K562 (cell line): ENCODE results near the gene ADAM30. TPM values are rescaled to one million over a fixed set of nuclear protein-coding genes. Genes with fewer than 3 reads are reported as not detected.

Source experiments
- ATAC-seq: fragments of 200-7000 bp; cut with Tn5 transposase; 3 replicates; pipeline ENCODE4 v1.9.1; 2020; ENCODE audit warnings: moderate library complexity
- BruUV-seq: library from RNA; stranded (reverse); fragments of 400-500 nt; replicated peaks from 2 replicates; lab custom pipeline; 2021; lab: Mats Ljungman, UMichigan
- CTCF ChIA-PET: fragments of 300-600 bp; formaldehyde crosslinking; extraction: SDS; loops from one replicate; lab custom pipeline; 2021; ENCODE audit warnings: low intra/inter-chr PET ratio; lab: Yijun Ruan, JAX
- POLR2A ChIA-PET: fragments of 300-600, 350-650 bp; sonication (Branson Sonifier 250); formaldehyde crosslinking; extraction: SDS; loops from one replicate; lab custom pipeline; 2021; ENCODE audit warnings: antibody characterized with exemption, inconsistent platforms; lab: Yijun Ruan, JAX
- DNase-seq, 4 experiments: peaks; one replicate each; pipeline versions ENCODE4 v3.0.0 to v3.0.0-alpha.2; 2011 to 2018; ENCODE audit warnings: low spot score in 3 of 4, mixed read lengths in 3 of 4; ENCODE audit errors: extremely low read depth in 1 of 4
- FAIRE-seq: peaks from 2 replicates; lab custom pipeline; 2011; peaks lifted over from hg19 to GRCh38; lab: Jason Lieb, UNC
- H2AFZ ChIP-seq: 2 replicates; pipeline ENCODE4 v1.6.0; 2011; ENCODE audit warnings: low read depth, low read length, control low read depth, inconsistent platforms
- H3K27ac ChIP-seq: fragments of 200-600 bp; 3 replicates; pipeline ENCODE4 v1.8.0; 2011; ENCODE audit warnings: low read depth, mild to moderate bottlenecking, control low read depth, inconsistent platforms, low read length, moderate library complexity, mixed read lengths; ENCODE audit errors: extremely low read depth
- H3K27me3 ChIP-seq, 2 experiments: fragments of 300-600 bp in 1 of 2; 2 replicates in 1 of 2; 3 replicates in 1 of 2; pipeline versions ENCODE4 v1.6.0 to v1.8.0; 2011; ENCODE audit warnings: inconsistent platforms in 2 of 2, low read length in 2 of 2, mild to moderate bottlenecking in 1 of 2, mixed read lengths in 1 of 2, moderate library complexity in 1 of 2; ENCODE audit not compliant: control insufficient read depth in 2 of 2, insufficient read depth in 2 of 2
- H3K36me3 ChIP-seq: fragments of 300-600 bp; 3 replicates; pipeline ENCODE4 v1.8.0; 2011; ENCODE audit warnings: mild to moderate bottlenecking, low read length, inconsistent platforms; ENCODE audit not compliant: control insufficient read depth, insufficient read depth
- H3K4me1 ChIP-seq, 2 experiments: fragments of 200-600 bp in 1 of 2; replicated peaks in 1 of 2; 2 replicates in 1 of 2; 3 replicates in 1 of 2; pipeline versions ENCODE4 v1.5.1 to v1.8.0; 2011; ENCODE audit warnings: inconsistent platforms in 2 of 2, low read length in 2 of 2, mild to moderate bottlenecking in 1 of 2, mixed read lengths in 1 of 2, moderate library complexity in 1 of 2; ENCODE audit not compliant: control insufficient read depth in 2 of 2, insufficient read depth in 2 of 2
- H3K4me2 ChIP-seq: 2 replicates; pipeline ENCODE4 v1.6.1; 2011; ENCODE audit warnings: low read length, control low read depth, inconsistent platforms, mixed read lengths; ENCODE audit not compliant: insufficient read depth
- H3K4me3 ChIP-seq: fragments of 200-600 bp; sonication (generic), shearing (Covaris generic); 2 replicates; pipeline ENCODE4 v1.5.1; 2016; ENCODE audit warnings: control low read depth, inconsistent platforms
- H3K79me2 ChIP-seq: fragments of 200-600 bp; 3 replicates; pipeline ENCODE4 v1.8.0; 2011; ENCODE audit warnings: low read length, inconsistent platforms; ENCODE audit not compliant: control insufficient read depth, insufficient read depth
- H3K9ac ChIP-seq, 2 experiments: 2 replicates each; pipeline versions ENCODE4 v1.6.0 to v1.6.1; 2011; ENCODE audit warnings: low read depth in 2 of 2, low read length in 2 of 2, control low read depth in 1 of 2, inconsistent platforms in 1 of 2, mild to moderate bottlenecking in 1 of 2, mixed read lengths in 1 of 2; ENCODE audit not compliant: insufficient read depth in 1 of 2
- H3K9me1 ChIP-seq: one replicate; pipeline ENCODE4 v1.6.0; 2011; ENCODE audit warnings: inconsistent platforms, mild to moderate bottlenecking, low read length, moderate library complexity; ENCODE audit not compliant: control insufficient read depth, insufficient read depth
- H3K9me3 ChIP-seq: replicated peaks from 2 replicates; pipeline ENCODE4 v1.5.1; 2011; ENCODE audit warnings: low read depth, low read length, inconsistent platforms; ENCODE audit not compliant: control insufficient read depth, insufficient read depth
- H4K20me1 ChIP-seq: replicated peaks from 2 replicates; pipeline ENCODE4 v1.6.1; 2011; ENCODE audit warnings: low read length, inconsistent platforms, mixed read lengths; ENCODE audit not compliant: control insufficient read depth, insufficient read depth
- CSDE1 ChIP-seq, 2 experiments: fragments of 450-650 bp; IDR thresholded peaks; 2 replicates each; pipeline ENCODE4 v1.6.1; 2016; ENCODE audit warnings: mild to moderate bottlenecking in 1 of 2
- IFI16 ChIP-seq: fragments of 250-450 bp; sonication (Bioruptor Pico); IDR thresholded peaks from 2 replicates; pipeline ENCODE4 v2.1.2; 2022; ENCODE audit warnings: mild to moderate bottlenecking, inconsistent platforms
- IRF2 ChIP-seq: sonication (generic); formaldehyde crosslinking; IDR thresholded peaks from 2 replicates; pipeline ENCODE4 v1.8.1; 2022; ENCODE audit warnings: mild to moderate bottlenecking, missing genetic modification reagents
- KAT7 ChIP-seq: sonication (generic); formaldehyde crosslinking; IDR thresholded peaks from 2 replicates; pipeline ENCODE4 v1.8.0; 2022; ENCODE audit warnings: missing genetic modification reagents, mild to moderate bottlenecking, borderline replicate concordance
- MED1 ChIP-seq: sonication (generic); formaldehyde crosslinking; IDR thresholded peaks from 2 replicates; pipeline ENCODE4 v1.8.1; 2023; ENCODE audit warnings: missing genetic modification reagents, borderline replicate concordance
- NR2F6 ChIP-seq: fragments of 450-650 bp; formaldehyde crosslinking; IDR thresholded peaks from 2 replicates; pipeline ENCODE4 v1.4.0; 2020; ENCODE audit warnings: mild to moderate bottlenecking
- RB1 ChIP-seq: fragments of 450-650 bp; IDR thresholded peaks from 2 replicates; pipeline ENCODE4 v1.6.1; 2017; ENCODE audit warnings: low read depth, mild to moderate bottlenecking
- TAF7 ChIP-seq: fragments of 450-650 bp; IDR thresholded peaks from 2 replicates; pipeline ENCODE4 v1.6.1; 2016; ENCODE audit warnings: missing genetic modification characterization, missing compliant biosample characterization
- ZNF586 ChIP-seq: fragments of 450-650 bp; formaldehyde crosslinking; conservative IDR thresholded peaks from 2 replicates; pipeline ENCODE4 v1.4.0; 2020; ENCODE audit warnings: mild to moderate bottlenecking, moderate library complexity
- ZNF79 ChIP-seq: fragments of 250-450 bp; sonication (Bioruptor Pico); IDR thresholded peaks from 2 replicates; pipeline ENCODE4 v1.4.0; 2020; ENCODE audit warnings: low read depth, mild to moderate bottlenecking, moderate library complexity
- WGBS: fragments of 100-300 bp; shearing (Covaris generic); methylation state at CpG from one replicate; pipeline ENCODE4 v1.1.6; 2016; ENCODE audit warnings: low coverage, mixed read lengths; ENCODE audit not compliant: insufficient coverage; ENCODE audit errors: missing lambda C conversion rate; 5-methylcytosine and 5-hydroxymethylcytosine counted together
- in situ Hi-C: fragments of 300-500 bp; cut with MboI; formaldehyde crosslinking; loops from 4 replicates; pipeline ENCODE4 v1.15.0; 2018; ENCODE audit warnings: inconsistent platforms, mixed read lengths
- intact Hi-C: fragments of 100-400 bp; cut with micrococcal nuclease; formaldehyde crosslinking; loops from 2 replicates; pipeline ENCODE4 v1.14.2; 2022
- polyA plus RNA-seq, 8 experiments: library from polyadenylated mRNA; depleted of rRNA in 4 of 8; stranded (reverse) in 5 of 8; unstranded in 3 of 8; fragments of >200 nt; fragmentation: Nextera tagmentation in 2 of 8; fragmentation: Illumina TruSeq in 1 of 8; extraction: Ambion mirVana in 2 of 8; extraction: Trizol in 1 of 8; gene quantifications; 2 replicates each; pipeline versions ENCODE4 v1.2.1 to v1.2.3, GENCODE V29; 2011 to 2014; ENCODE audit warnings: inconsistent platforms in 1 of 8, missing spikeins in 1 of 8
- total RNA-seq, 7 experiments: library from RNA; depleted of rRNA in 6 of 7; stranded (reverse); fragments of >200 nt in 6 of 7; fragmentation: Illumina TruSeq in 2 of 7; extraction: Trizol in 2 of 7; gene quantifications; 2 replicates each; pipeline versions ENCODE4 v1.2.1 to v1.2.3, GENCODE V29; 2011 to 2021; ENCODE audit warnings: low replicate concordance in 1 of 7
- TF ChIP-seq, protein P1 (sequence below): fragments of 250-450 bp; sonication (Bioruptor Pico); IDR thresholded peaks from 2 replicates; pipeline ENCODE4 v1.8.0; 2021; ENCODE audit warnings: moderate library complexity, mild to moderate bottlenecking, inconsistent platforms
- TF ChIP-seq, protein P2 (sequence below): conservative IDR thresholded peaks from 2 replicates; pipeline ENCODE4 v1.6.1; 2011; ENCODE audit warnings: low read depth, mild to moderate bottlenecking, low read length; ENCODE audit not compliant: control insufficient read depth
- TF ChIP-seq, protein P3 (sequence below): IDR thresholded peaks from 2 replicates; pipeline ENCODE4 v1.6.1; 2014; ENCODE audit warnings: antibody characterized with exemption
- TF ChIP-seq, protein P4 (sequence below): IDR thresholded peaks from 3 replicates; pipeline ENCODE4 v1.6.1; 2011; ENCODE audit warnings: borderline replicate concordance, mild to moderate bottlenecking; ENCODE audit not compliant: insufficient read length, insufficient read depth

The ADAM30 gene
- total and polyA plus RNA-seq, 9 of the 15 experiments (the other 6 are each of a cell fraction or from before 2014, with no cell fraction given) = not detected

DNA sequence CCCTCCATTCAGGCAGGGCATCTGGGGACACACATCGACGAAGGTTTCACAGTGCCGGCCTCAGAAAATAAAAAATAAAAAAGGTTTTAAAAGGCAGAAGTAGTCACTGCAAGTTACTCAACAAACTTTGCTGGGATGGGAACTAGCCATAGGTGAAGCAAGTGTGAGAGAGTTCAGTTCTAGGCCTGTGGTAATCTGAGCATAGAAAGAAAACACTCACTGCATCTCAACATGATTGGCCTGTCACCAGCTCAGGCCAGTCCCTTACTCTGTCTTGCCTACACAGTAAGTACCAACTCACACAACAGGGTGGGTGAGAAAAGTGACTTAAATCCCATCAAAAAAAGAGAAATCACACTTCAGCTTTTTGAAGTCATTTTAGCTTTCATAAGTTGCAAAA lies 30.2 kb upstream of the ADAM30 start:
- H3K9me1 ChIP-seq = no peaks in the 10 kb centered on the region
- no peaks in the 10 kb centered on the region for H3K79me2 ChIP-seq
- in situ Hi-C loops (no loop called here), intact Hi-C loops (loop anchor here (10.0 kb wide), 1 partner anchor 48 kb away; no protein-coding TSS in a partner anchor)
- H3K27me3 ChIP-seq = peaks cover 12 to 38% of the 10 kb centered on the region in 2 experiments
- no peak overlapping the region for H3K4me2 ChIP-seq
- WGBS = 0% methylated on average over 3 of the region's 3 CpGs
- no peak overlapping the region for H3K4me3 ChIP-seq
- H4K20me1 ChIP-seq = no peaks in the 10 kb centered on the region
- no peak overlapping the region for H3K27ac ChIP-seq
- H2AFZ ChIP-seq = no peak overlapping the region
- FAIRE-seq (no peak), ATAC-seq (no peak), DNase-seq (no peak)
- BruUV-seq = no TSS peak
- ChIA-PET POLR2A (no interaction called here), CTCF (no interaction called here)
- H3K9ac ChIP-seq = no peak overlapping the region
- H3K4me1 ChIP-seq = no peaks in the 10 kb centered on the region
- TF ChIP-seq CSDE1 (IDR thresholded peaks at IDR 0.05) (no peak), IFI16 (CRISPR knock-in tag) (no peak), MED1 (CRISPR knock-in tag) (no peak), ZNF586 (CRISPR knock-in tag) (no peak), NR2F6 (CRISPR knock-in tag) (no peak), ZNF79 (CRISPR knock-in tag) (no peak), IRF2 (no peak), RB1 (no peak), KAT7 (CRISPR knock-in tag) (no peak), TAF7 (tag) (no peak)
- TF ChIP-seq, protein P1, sequence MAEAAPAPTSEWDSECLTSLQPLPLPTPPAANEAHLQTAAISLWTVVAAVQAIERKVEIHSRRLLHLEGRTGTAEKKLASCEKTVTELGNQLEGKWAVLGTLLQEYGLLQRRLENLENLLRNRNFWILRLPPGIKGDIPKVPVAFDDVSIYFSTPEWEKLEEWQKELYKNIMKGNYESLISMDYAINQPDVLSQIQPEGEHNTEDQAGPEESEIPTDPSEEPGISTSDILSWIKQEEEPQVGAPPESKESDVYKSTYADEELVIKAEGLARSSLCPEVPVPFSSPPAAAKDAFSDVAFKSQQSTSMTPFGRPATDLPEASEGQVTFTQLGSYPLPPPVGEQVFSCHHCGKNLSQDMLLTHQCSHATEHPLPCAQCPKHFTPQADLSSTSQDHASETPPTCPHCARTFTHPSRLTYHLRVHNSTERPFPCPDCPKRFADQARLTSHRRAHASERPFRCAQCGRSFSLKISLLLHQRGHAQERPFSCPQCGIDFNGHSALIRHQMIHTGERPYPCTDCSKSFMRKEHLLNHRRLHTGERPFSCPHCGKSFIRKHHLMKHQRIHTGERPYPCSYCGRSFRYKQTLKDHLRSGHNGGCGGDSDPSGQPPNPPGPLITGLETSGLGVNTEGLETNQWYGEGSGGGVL = no peak
- TF ChIP-seq, protein P2, sequence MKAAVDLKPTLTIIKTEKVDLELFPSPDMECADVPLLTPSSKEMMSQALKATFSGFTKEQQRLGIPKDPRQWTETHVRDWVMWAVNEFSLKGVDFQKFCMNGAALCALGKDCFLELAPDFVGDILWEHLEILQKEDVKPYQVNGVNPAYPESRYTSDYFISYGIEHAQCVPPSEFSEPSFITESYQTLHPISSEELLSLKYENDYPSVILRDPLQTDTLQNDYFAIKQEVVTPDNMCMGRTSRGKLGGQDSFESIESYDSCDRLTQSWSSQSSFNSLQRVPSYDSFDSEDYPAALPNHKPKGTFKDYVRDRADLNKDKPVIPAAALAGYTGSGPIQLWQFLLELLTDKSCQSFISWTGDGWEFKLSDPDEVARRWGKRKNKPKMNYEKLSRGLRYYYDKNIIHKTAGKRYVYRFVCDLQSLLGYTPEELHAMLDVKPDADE = no peak
- TF ChIP-seq, protein P3, sequence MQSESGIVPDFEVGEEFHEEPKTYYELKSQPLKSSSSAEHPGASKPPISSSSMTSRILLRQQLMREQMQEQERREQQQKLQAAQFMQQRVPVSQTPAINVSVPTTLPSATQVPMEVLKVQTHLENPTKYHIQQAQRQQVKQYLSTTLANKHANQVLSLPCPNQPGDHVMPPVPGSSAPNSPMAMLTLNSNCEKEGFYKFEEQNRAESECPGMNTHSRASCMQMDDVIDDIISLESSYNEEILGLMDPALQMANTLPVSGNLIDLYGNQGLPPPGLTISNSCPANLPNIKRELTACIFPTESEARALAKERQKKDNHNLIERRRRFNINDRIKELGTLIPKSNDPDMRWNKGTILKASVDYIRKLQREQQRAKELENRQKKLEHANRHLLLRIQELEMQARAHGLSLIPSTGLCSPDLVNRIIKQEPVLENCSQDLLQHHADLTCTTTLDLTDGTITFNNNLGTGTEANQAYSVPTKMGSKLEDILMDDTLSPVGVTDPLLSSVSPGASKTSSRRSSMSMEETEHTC = no peak
- TF ChIP-seq, protein P4, sequence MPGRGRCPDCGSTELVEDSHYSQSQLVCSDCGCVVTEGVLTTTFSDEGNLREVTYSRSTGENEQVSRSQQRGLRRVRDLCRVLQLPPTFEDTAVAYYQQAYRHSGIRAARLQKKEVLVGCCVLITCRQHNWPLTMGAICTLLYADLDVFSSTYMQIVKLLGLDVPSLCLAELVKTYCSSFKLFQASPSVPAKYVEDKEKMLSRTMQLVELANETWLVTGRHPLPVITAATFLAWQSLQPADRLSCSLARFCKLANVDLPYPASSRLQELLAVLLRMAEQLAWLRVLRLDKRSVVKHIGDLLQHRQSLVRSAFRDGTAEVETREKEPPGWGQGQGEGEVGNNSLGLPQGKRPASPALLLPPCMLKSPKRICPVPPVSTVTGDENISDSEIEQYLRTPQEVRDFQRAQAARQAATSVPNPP = no peak
- H3K36me3 ChIP-seq = no peaks in the 10 kb centered on the region
- no peaks in the 10 kb centered on the region for H3K9me3 ChIP-seq
